T-helper 9 cell (primary cell): ENCODE measurements around the gene NUDT4B.
"Not testable (repeated sequence)": the region's sequence is repeated elsewhere in the genome, so short reads cannot be mapped to it uniquely, and the experiment has no call there.

Experiments used
- DNase-seq: peaks from one replicate; pipeline ENCODE4 v3.0.0-alpha.2; 2020
- total RNA-seq, 2 donors: gene quantifications; one replicate each; lab custom pipeline; 2026; lab: John Stamatoyannopoulos, UW

NUDT4B gene
- total RNA-seq: 0 reads per million in 2 donors

DNA sequence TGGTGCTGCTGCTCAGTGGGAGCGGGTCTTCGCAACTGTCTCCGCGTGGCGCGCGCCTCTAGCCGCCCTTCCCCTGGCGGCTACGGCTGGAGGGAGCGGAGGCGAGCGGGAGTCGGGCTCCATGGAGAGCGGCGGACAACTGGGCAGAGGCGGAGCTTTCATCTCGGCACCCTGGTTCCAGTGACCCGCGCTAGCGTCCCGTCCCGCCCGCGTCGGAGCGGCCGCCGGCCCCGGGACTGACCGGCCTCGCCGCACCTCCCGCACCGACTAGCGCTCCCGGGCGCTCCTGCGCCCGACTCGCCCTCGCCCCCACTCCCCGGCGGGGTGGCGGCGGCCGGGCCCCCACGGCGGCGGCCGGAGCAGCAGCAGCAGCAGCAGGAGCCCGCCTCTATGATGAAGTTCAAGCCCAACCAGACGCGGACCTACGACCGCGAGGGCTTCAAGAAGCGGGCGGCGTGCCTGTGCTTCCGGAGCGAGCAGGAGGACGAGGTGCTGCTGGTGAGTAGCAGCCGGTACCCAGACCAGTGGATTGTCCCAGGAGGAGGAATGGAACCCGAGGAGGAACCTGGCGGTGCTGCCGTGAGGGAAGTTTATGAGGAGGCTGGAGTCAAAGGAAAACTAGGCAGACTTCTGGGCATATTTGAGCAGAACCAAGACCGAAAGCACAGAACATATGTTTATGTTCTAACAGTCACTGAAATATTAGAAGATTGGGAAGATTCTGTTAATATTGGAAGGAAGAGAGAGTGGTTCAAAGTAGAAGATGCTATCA is at the start of gene NUDT4B:
Gene NUDT4B (plus strand): TSS at position 212 of the 772 bp plus-strand sequence. CDS start 179 bp downstream, at position 391.
- DNase-seq: not testable (repeated sequence)

GRCh38 chr1:148699357-148699756 is 49.2 kb upstream of the NUDT4B start:
- DNase-seq: not testable (repeated sequence)

DNA sequence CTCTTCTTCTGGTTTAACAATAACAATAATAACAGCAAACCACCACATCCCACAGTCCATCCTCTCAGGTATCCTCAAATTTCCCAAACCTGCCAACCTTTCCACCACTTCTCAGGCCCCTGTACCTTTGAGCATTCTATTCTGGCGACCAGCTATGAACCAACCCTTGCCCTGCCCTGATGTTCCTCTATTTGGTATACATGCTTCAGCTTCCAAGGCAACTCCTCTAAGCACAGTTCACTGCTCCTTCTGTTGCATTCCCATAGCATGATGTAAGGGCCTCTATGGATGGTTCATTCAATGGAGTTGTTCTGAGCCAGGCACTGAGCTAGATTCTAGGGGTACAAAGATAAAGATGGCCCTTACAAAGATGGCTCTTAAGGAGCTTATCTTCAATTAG is 46.3 kb upstream of the NUDT4B start:
- DNase-seq: not testable (repeated sequence)

- not testable (repeated sequence) for DNase-seq
Observed at GRCh38 chr1:148703973-148704591, 44.5 kb upstream of the NUDT4B start.

GRCh38 chr1:148705316-148705948 is 43.1 kb upstream of the NUDT4B start:
- DNase-seq: not testable (repeated sequence)

GRCh38 chr1:148708779-148709333 is 39.7 kb upstream of the NUDT4B start:
- not testable (repeated sequence) for DNase-seq

DNA sequence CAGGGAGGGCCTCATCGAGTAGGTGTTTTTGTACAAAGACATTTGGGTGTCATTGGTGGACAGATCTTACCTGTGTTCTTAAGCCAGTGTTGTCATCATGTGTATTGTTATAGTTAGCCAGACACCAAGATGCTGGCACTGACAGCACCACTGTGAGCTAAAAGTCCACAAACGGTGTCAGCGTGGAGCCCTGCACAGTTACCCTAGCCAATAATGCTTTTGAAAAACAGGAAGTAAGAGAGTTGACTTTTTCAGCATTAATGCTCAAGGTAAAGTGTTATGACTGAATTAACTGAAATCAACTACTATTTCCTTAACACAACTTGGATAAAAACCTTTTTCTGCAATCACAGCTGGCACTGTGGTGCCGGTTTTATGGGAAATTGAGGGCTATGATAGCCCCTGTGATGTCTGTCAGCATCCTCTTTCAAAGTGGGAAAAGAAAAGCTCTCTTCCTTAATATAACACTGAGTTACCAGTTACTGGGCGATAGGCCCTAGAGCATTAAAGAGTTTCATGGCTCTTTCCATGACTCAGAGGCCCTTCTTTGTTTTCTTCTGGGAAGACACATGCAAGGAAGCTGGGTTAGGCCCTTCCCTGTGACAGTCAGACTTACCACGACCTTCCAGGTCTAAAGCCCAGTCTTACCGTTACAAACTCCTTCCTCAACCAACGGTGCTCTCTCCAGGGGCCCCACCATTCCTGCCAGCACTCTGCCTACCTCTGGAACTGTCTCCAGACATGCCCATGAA is 37.6 kb upstream of the NUDT4B start:
- not testable (repeated sequence) for DNase-seq

- not testable (repeated sequence) for DNase-seq
Observed at GRCh38 chr1:148712353-148712752, 36.2 kb upstream of the NUDT4B start.

DNA sequence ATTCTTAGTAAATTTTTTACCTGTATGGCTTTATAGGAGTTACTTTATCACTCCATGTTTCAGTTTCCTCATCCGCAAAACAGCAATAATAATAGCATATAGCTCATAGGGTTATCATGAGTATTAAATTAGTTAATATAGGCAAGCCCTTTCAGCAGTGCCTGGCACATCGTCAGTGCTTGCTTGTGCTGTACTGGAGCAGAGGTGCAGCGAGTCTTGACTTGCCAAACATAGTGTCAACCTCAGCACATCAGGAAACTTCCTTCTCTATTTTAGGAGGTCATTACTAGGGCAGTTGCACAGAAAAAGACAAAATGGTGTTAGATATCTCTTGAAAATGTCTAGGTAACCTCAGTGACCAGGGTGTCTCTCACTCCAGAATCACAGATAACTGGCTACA is 33.1 kb upstream of the NUDT4B start:
- DNase-seq: not testable (repeated sequence)

DNA sequence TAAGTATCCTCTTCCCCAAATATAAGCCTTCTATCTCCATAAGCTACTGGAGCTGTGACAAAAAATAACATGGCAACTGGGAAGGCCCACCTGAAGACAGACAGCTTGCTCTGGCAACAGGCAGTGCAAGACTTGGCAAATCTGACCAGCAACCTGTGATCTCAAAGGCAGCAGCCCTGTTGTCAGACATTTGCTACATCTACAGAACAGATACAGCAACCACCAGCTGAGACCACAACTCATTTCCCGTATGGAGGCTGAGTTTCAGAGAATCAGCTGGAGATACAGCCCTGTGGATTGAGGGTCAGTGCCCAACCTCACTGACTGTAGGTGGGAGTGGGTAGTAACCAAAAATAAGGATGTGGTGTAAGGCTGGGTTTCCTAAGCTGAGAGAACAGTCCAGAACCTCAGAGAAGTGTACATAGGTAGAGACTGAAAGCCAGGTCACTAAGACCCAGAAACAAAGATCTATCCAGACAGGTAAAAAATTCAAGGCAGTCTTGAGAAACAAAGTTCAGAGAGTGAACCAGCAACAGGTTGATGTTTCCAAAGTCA is 31.5 kb upstream of the NUDT4B start:
- DNase-seq: not testable (repeated sequence)

DNA sequence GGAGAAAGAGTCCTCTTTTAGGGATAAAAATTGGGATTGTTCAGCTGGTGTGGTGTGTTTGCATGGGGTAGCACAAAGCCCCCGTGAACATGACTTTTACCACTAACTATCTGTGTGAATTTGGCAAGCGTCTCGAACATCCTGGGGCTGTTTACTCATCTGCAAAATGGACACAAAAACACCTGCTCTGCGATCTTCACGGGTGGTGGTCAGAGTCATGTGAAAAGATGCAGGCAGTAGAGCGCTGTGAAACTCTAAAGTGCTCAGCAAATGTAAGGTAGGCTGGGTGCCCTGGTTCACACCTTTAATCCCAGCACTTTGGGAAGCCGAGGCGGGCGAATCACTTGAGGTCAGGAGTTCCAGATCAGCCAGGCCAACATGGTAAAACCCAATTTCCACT is 27.7 kb upstream of the NUDT4B start:
- DNase-seq: not testable (repeated sequence)

DNA sequence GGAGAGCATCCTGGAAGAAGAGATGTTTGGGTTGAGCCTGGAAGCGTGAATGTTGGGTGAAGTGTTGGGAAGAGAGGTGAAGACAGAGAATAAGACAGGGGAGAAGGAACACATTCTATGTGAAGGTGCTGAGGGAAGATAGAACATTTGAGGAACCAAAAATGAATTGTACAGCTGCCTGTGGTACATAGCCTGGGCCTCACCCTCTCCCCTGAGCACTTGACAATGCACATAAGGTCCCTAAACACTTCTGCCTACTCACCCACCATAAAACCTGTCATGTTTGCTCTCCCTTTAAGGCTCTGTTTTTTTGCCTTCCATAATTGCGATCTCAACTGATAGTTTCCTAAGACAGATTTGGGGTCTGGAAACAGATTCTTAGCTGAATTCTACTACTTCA is 25.8 kb upstream of the NUDT4B start:
- DNase-seq: not testable (repeated sequence)

DNA sequence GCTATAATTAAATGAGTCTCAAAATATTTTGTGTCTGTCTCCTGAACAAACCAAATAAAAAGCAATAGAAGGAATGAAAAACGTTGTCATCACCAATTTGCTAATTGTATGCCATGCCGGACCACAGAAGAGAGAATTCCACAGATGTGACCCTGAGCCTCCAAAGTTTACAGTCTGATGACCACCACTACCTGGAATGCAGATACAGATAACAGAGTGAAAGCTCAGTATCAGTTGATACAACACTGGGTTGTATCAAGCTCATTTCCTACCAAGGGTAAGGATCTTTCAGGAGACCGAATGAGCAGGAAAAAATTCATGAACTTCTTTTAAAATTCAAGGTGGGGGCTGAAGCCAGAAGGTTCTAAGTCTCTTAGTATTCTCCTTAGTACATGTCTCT is 25.1 kb upstream of the NUDT4B start:
- DNase-seq: not testable (repeated sequence)

GRCh38 chr1:148724872-148725271 is 23.7 kb upstream of the NUDT4B start:
- not testable (repeated sequence) for DNase-seq

DNA sequence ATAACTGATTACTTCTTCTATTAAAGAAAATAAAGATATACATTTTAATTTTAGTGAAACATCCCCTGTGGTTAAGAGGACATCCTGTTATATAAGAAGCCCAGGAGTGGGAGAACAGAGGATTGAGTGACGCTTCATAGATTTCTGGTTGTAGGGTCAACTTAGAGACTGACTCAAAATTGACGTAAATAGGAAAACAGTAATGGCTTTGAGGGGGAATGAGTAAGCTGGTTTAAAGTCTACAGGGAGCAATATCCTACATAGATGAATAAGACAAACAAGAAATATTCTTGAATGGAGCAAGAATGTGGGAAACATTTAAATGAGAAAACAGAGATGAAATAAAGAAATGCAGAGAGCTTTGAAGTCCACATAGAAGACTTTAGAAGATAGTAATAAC is 20.7 kb upstream of the NUDT4B start:
- DNase-seq: not testable (repeated sequence)

DNA sequence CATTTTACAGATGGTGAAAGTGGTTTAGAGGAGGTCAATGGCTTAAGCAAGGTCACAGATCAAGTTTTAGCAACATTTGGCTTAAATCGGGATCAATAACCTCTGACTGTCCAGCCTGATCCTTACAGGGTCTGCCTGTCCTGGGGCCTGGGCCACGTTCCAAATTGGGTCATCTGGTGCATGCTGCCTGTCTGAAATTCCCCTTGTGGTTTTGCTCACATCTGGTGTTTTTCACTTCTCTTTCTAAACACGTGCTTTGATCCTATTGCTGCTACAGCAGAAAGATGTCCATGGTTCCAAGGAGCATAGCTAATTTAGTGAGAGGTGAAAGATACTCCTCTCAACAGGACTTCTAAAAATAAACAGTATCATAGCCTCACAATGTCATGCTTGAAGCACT is 19.4 kb upstream of the NUDT4B start:
- not testable (repeated sequence) for DNase-seq

- DNase-seq: not testable (repeated sequence)
Observed at GRCh38 chr1:148729541-148729940, 19.0 kb upstream of the NUDT4B start.

DNA sequence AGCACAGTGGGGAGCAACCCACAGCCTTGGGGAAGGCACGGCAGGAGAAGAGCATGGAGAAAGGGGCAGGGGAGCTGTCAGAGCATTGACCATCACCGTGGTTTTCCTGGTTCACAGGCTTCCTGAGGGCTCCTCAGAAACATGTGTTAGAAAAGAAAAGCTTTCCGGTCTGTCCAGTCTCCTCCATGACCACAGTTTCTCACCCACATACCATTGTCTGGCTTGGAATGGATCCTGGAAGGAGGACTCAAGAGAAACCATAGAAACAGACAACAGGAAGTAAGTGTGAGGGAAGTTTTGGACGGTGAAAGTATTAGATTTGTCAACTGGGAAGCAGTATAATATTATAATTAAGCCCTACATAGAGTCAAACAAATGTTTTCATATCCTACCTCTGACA is 16.3 kb upstream of the NUDT4B start:
- DNase-seq: not testable (repeated sequence)

- not testable (repeated sequence) for DNase-seq
Observed at GRCh38 chr1:148733585-148734310, 14.8 kb upstream of the NUDT4B start.

DNA sequence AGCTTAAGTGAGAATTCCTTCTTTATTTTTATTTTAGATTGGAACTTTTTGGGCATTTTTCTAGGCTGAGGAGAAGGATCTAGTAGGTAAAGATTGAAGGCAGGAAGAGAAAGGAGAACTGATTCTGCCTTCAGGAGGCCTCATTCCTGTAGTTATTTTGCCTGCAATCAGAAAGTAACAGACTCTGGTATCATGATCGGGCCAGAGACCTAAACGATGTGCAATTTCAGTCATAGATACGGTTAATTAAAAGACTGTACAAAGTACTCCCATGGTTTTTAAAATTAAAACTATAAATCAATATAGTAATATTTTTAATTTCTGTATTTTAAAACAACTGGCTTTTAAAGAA is 14.3 kb upstream of the NUDT4B start:
- DNase-seq: not testable (repeated sequence)

GRCh38 chr1:148735538-148735937 is 13.0 kb upstream of the NUDT4B start:
- not testable (repeated sequence) for DNase-seq
